Measurements from ENCODE around the gene CSRNP3. TPM values are rescaled to one million over a fixed set of nuclear protein-coding genes. Genes with fewer than 3 reads are reported as not detected.

The CSRNP3 gene
- total and polyA plus RNA-seq, 2 experiments from 2014 or later: 3.0 to 14.0 TPM

DNA sequence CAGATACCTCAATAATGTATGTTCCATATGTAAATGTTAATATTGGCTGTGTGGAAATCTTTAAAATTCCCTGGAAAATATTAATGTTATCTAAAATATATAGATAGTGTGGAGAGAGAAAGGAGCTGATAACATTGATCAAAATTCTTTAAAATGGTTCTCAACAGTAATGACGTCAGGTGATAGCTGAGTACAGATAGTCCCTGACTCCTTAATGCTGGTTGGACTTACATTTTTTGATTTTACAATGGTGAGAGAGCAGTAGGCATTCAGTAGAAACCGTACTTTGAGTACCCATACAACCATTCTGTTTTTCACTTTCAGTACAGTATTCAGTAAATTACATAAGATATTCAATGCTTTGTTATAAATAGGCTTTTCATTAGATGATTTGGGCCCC is 177.9 kb downstream of the CSRNP3 start:
- H3K79me2 ChIP-seq: no peaks in the 10 kb centered on the region
- H4K20me1 ChIP-seq (ENCODE audit: insufficient read depth, poor library complexity, severe bottlenecking): no peaks in the 10 kb centered on the region
- no peak overlapping the region for H3K27ac ChIP-seq
- H3K27me3 ChIP-seq: no peaks in the 10 kb centered on the region
- peaks cover 6% of the 10 kb centered on the region for H3K4me1 ChIP-seq (ENCODE audit: insufficient read depth)
- H3K9me2 ChIP-seq (replicated peaks; ENCODE audit: insufficient read depth): no peaks in the 10 kb centered on the region
- no peak overlapping the region for H3K4me3 ChIP-seq
- H3K9me3 ChIP-seq (ENCODE audit: low read depth): no peaks in the 10 kb centered on the region
- TF ChIP-seq, protein P1, sequence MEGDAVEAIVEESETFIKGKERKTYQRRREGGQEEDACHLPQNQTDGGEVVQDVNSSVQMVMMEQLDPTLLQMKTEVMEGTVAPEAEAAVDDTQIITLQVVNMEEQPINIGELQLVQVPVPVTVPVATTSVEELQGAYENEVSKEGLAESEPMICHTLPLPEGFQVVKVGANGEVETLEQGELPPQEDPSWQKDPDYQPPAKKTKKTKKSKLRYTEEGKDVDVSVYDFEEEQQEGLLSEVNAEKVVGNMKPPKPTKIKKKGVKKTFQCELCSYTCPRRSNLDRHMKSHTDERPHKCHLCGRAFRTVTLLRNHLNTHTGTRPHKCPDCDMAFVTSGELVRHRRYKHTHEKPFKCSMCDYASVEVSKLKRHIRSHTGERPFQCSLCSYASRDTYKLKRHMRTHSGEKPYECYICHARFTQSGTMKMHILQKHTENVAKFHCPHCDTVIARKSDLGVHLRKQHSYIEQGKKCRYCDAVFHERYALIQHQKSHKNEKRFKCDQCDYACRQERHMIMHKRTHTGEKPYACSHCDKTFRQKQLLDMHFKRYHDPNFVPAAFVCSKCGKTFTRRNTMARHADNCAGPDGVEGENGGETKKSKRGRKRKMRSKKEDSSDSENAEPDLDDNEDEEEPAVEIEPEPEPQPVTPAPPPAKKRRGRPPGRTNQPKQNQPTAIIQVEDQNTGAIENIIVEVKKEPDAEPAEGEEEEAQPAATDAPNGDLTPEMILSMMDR (IDR thresholded peaks at IDR 0.05; ENCODE audit: poor library complexity): no peak
- TF ChIP-seq EZH2phosphoT487 (IDR thresholded peaks at IDR 0.05; ENCODE audit: low read depth, severe bottlenecking, unreplicated experiment) (no peak), EZH2 (IDR thresholded peaks at IDR 0.05; ENCODE audit: borderline replicate concordance) (no peak)
- no peaks in the 10 kb centered on the region for H3K36me3 ChIP-seq (replicated peaks; ENCODE audit: insufficient read depth, low read depth)
- no peak for DNase-seq (ENCODE audit: low spot score)
- H3K4me2 ChIP-seq: no peak overlapping the region
- WGBS (ENCODE audit: low lambda C conversion rate, missing lambda C conversion rate): 74% methylated on average over 2 of the region's 2 CpGs
- no peak overlapping the region for H2AFZ ChIP-seq

DNA sequence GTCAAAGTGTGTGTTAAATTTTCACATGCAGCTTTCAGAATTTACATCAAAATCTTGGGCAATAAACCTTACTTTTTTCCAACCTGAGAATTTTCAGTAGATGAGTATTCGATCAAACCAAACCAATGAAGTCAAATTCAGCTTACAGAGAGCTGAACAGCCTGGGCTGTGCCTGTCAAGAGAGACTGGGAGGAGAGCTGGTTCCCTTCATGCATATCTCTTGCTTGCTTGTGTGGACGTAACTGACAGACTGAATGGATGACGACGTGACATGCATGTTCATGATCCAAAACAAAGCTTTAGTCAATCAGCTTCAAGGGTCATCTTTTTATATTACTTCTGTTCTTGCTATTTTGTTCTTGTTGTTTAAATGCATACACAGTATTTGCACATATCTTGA is 179.3 kb downstream of the CSRNP3 start:
- Histone ChIP-seq H3K9me3 (ENCODE audit: low read depth) (no peaks in the 10 kb centered on the region), H3K36me3 (replicated peaks; ENCODE audit: insufficient read depth, low read depth) (no peaks in the 10 kb centered on the region), H3K27me3 (no peaks in the 10 kb centered on the region), H3K27ac (no peak overlapping the region), H2AFZ (no peak overlapping the region), H4K20me1 (ENCODE audit: insufficient read depth, poor library complexity, severe bottlenecking) (no peaks in the 10 kb centered on the region), H3K4me3 (no peak overlapping the region), H3K79me2 (no peaks in the 10 kb centered on the region), H3K9me2 (replicated peaks; ENCODE audit: insufficient read depth) (no peaks in the 10 kb centered on the region), H3K4me1 (ENCODE audit: insufficient read depth) (peaks cover 6% of the 10 kb centered on the region), H3K4me2 (no peak overlapping the region)
- 75% methylated on average over 4 of the region's 4 CpGs for WGBS (ENCODE audit: low lambda C conversion rate, missing lambda C conversion rate)
- TF ChIP-seq, protein P1 (IDR thresholded peaks at IDR 0.05; ENCODE audit: poor library complexity): no peak
- no peak for TF ChIP-seq EZH2 (IDR thresholded peaks at IDR 0.05; ENCODE audit: borderline replicate concordance)
- no peak for TF ChIP-seq EZH2phosphoT487 (IDR thresholded peaks at IDR 0.05; ENCODE audit: low read depth, severe bottlenecking, unreplicated experiment)
- no peak for DNase-seq (ENCODE audit: low spot score)

GRCh38 chr2:165651233-165651632 is 181.7 kb downstream of the CSRNP3 start:
- Histone ChIP-seq H2AFZ (no peak overlapping the region), H3K4me1 (ENCODE audit: insufficient read depth) (peaks cover 2% of the 10 kb centered on the region), H3K4me2 (no peak overlapping the region), H3K9me2 (replicated peaks; ENCODE audit: insufficient read depth) (no peaks in the 10 kb centered on the region), H4K20me1 (ENCODE audit: insufficient read depth, poor library complexity, severe bottlenecking) (no peaks in the 10 kb centered on the region), H3K36me3 (replicated peaks; ENCODE audit: insufficient read depth, low read depth) (no peaks in the 10 kb centered on the region), H3K27ac (no peak overlapping the region), H3K4me3 (no peak overlapping the region), H3K79me2 (no peaks in the 10 kb centered on the region), H3K9me3 (ENCODE audit: low read depth) (no peaks in the 10 kb centered on the region), H3K27me3 (no peaks in the 10 kb centered on the region)
- no peak for DNase-seq (ENCODE audit: low spot score)
- WGBS (ENCODE audit: low lambda C conversion rate, missing lambda C conversion rate): 99% methylated on average over 2 of the region's 2 CpGs
- TF ChIP-seq EZH2phosphoT487 (IDR thresholded peaks at IDR 0.05; ENCODE audit: low read depth, severe bottlenecking, unreplicated experiment): no peak
- no peak for TF ChIP-seq EZH2 (IDR thresholded peaks at IDR 0.05; ENCODE audit: borderline replicate concordance)
- TF ChIP-seq, protein P1 (IDR thresholded peaks at IDR 0.05; ENCODE audit: poor library complexity): no peak

DNA sequence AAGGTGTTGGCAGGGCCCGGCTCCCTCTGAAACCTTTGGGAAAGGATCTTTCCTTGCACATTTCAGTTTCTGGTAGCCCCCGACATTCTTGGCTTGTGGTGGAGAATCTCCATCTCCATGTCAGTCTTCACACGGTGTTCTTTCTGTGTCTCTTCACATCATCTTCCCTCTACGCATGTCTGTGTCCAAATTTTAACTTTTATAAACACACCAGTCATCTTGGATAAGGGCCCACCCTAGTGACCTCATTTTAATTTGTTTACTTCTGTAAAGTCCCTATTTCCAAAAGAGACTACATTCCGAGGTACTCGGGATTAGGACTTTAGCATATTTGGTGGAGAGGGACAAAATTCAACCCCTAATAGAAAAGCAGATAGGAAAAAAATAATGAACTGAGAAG is 186.2 kb downstream of the CSRNP3 start:
- Histone ChIP-seq H3K36me3 (replicated peaks; ENCODE audit: insufficient read depth, low read depth) (no peaks in the 10 kb centered on the region), H2AFZ (no peak overlapping the region), H3K27ac (no peak overlapping the region), H3K79me2 (no peaks in the 10 kb centered on the region), H3K4me2 (no peak overlapping the region), H3K4me3 (no peak overlapping the region), H3K9me2 (replicated peaks; ENCODE audit: insufficient read depth) (no peaks in the 10 kb centered on the region), H3K4me1 (ENCODE audit: insufficient read depth) (no peaks in the 10 kb centered on the region), H3K9me3 (ENCODE audit: low read depth) (no peaks in the 10 kb centered on the region), H4K20me1 (ENCODE audit: insufficient read depth, poor library complexity, severe bottlenecking) (no peaks in the 10 kb centered on the region), H3K27me3 (no peaks in the 10 kb centered on the region)
- 88% methylated on average over 6 of the region's 6 CpGs for WGBS (ENCODE audit: low lambda C conversion rate, missing lambda C conversion rate)
- DNase-seq (ENCODE audit: low spot score): no peak
- TF ChIP-seq, protein P1 (IDR thresholded peaks at IDR 0.05; ENCODE audit: poor library complexity): no peak
- TF ChIP-seq EZH2phosphoT487 (IDR thresholded peaks at IDR 0.05; ENCODE audit: low read depth, severe bottlenecking, unreplicated experiment): no peak

Data from hepatocyte (in vitro differentiated cells).